Measurements from ENCODE around the gene CBL.

CBL gene

GRCh38 chr11:119266517-119267255, 60.5 kb downstream of the CBL start:
- in situ Hi-C loops (cut with MboI; ENCODE audit: low sequenced_read_pairs), result no loop called here

GRCh38 chr11:119267645-119268044, 61.5 kb downstream of the CBL start:
- in situ Hi-C loops (cut with MboI; ENCODE audit: low sequenced_read_pairs), result no loop called here

- in situ Hi-C loops (cut with MboI; ENCODE audit: low sequenced_read_pairs), result no loop called here
These were observed 67.6 kb downstream of the CBL start for GRCh38 chr11:119273721-119274120.

- in situ Hi-C loops (cut with MboI; ENCODE audit: low sequenced_read_pairs), result no loop called here
These were observed 71.5 kb downstream of the CBL start for GRCh38 chr11:119277660-119278059.

- in situ Hi-C loops (cut with MboI; ENCODE audit: low sequenced_read_pairs), result no loop called here
These were observed 76.4 kb downstream of the CBL start for GRCh38 chr11:119282495-119282894.

GRCh38 chr11:119284344-119285157, 78.4 kb downstream of the CBL start:
- in situ Hi-C loops (cut with MboI; ENCODE audit: low sequenced_read_pairs), result no loop called here

- in situ Hi-C loops (cut with MboI; ENCODE audit: low sequenced_read_pairs), result no loop called here
These were observed 79.3 kb downstream of the CBL start for GRCh38 chr11:119285431-119285830.

- in situ Hi-C loops (cut with MboI; ENCODE audit: low sequenced_read_pairs), result no loop called here
These were observed 82.1 kb downstream of the CBL start for GRCh38 chr11:119288219-119288618.

GRCh38 chr11:119290894-119291497, 84.9 kb downstream of the CBL start:
- in situ Hi-C loops (cut with MboI; ENCODE audit: low sequenced_read_pairs), result no loop called here

- in situ Hi-C loops (cut with MboI; ENCODE audit: low sequenced_read_pairs), result no loop called here
These were observed 87.3 kb downstream of the CBL start for GRCh38 chr11:119293461-119293860.

GRCh38 chr11:119295178-119295577, 89.0 kb downstream of the CBL start:
- in situ Hi-C loops (cut with MboI; ENCODE audit: low sequenced_read_pairs), result no loop called here

- in situ Hi-C loops (cut with MboI; ENCODE audit: low sequenced_read_pairs), result no loop called here
These were observed 91.8 kb downstream of the CBL start for GRCh38 chr11:119297938-119298337.

GRCh38 chr11:119298726-119299125, 92.6 kb downstream of the CBL start:
- in situ Hi-C loops (cut with MboI; ENCODE audit: low sequenced_read_pairs), result no loop called here

- in situ Hi-C loops (cut with MboI; ENCODE audit: low sequenced_read_pairs), result no loop called here
These were observed 93.3 kb downstream of the CBL start for GRCh38 chr11:119299416-119299815.

- in situ Hi-C loops (cut with MboI; ENCODE audit: low sequenced_read_pairs), result no loop called here
These were observed 94.2 kb downstream of the CBL start for GRCh38 chr11:119300198-119300964.

GRCh38 chr11:119303227-119303718, 97.1 kb downstream of the CBL start:
- in situ Hi-C loops (cut with MboI; ENCODE audit: low sequenced_read_pairs), result no loop called here

- in situ Hi-C loops (cut with MboI; ENCODE audit: low sequenced_read_pairs), result no loop called here
These were observed 99.6 kb downstream of the CBL start for GRCh38 chr11:119305556-119306372.

- in situ Hi-C loops (cut with MboI; ENCODE audit: low sequenced_read_pairs), result no loop called here
These were observed 100.3 kb downstream of the CBL start for GRCh38 chr11:119306373-119306890.

GRCh38 chr11:119307219-119307618, 101.1 kb downstream of the CBL start:
- in situ Hi-C loops (cut with MboI; ENCODE audit: low sequenced_read_pairs), result no loop called here

GRCh38 chr11:119307974-119308373, 101.8 kb downstream of the CBL start:
- in situ Hi-C loops (cut with MboI; ENCODE audit: low sequenced_read_pairs), result no loop called here

Measured in HL-60/S4 treated with retinoic acid at 250 ng/mL for 4 days and 3 days (cell line).